ENCODE results near the gene CBY1.
A peak's percentile ranks its signal among the peaks of the same experiment; 100 is the strongest.
"Not testable (repeated sequence)": the region's sequence is repeated elsewhere in the genome, so short reads cannot be mapped to it uniquely, and the experiment has no call there.

Gene CBY1

GRCh38 chr22:38656256-38657044, at the start of gene CBY1, which contains the start of gene FAM227A:
CBY1 (plus strand) TSS chr22:38656638; CDS start chr22:38668055, 11,417 bp downstream.
FAM227A (minus strand) TSS chr22:38656392; CDS start chr22:38650168, 6,224 bp downstream.
- DNase-seq (ENCODE audit: low read depth in 2 of 3, low spot score in 2 of 3): peak; percentile 76 to 92 (median 79)

GRCh38 chr22:38607680-38608079, 48.8 kb upstream of the CBY1 start:
- DNase-seq (ENCODE audit: low read depth in 2 of 3, low spot score in 2 of 3): no peak

- DNase-seq (ENCODE audit: low read depth in 2 of 3, low spot score in 2 of 3): no peak
These were observed 47.3 kb upstream of the CBY1 start for GRCh38 chr22:38608992-38609750.

- DNase-seq (ENCODE audit: low read depth in 2 of 3, low spot score in 2 of 3): no peak
These were observed 46.2 kb upstream of the CBY1 start for GRCh38 chr22:38610234-38610633.

GRCh38 chr22:38611559-38611958, 44.9 kb upstream of the CBY1 start:
- no peak for DNase-seq (ENCODE audit: low read depth in 2 of 3, low spot score in 2 of 3)

GRCh38 chr22:38612217-38613006, 44.0 kb upstream of the CBY1 start:
- no peak for DNase-seq (ENCODE audit: low read depth in 2 of 3, low spot score in 2 of 3)

GRCh38 chr22:38613588-38613987, 42.9 kb upstream of the CBY1 start:
- DNase-seq (ENCODE audit: low read depth in 2 of 3, low spot score in 2 of 3): no peak

- no peak for DNase-seq (ENCODE audit: low read depth in 2 of 3, low spot score in 2 of 3)
These were observed 41.9 kb upstream of the CBY1 start for GRCh38 chr22:38614332-38615063.

- DNase-seq (ENCODE audit: low read depth in 2 of 3, low spot score in 2 of 3): not testable (repeated sequence)
These were observed 41.4 kb upstream of the CBY1 start for GRCh38 chr22:38615064-38615405.

- no peak for DNase-seq (ENCODE audit: low read depth in 2 of 3, low spot score in 2 of 3)
These were observed 38.2 kb upstream of the CBY1 start for GRCh38 chr22:38618258-38618657.

GRCh38 chr22:38618682-38619081, 37.8 kb upstream of the CBY1 start:
- DNase-seq (ENCODE audit: low read depth in 2 of 3, low spot score in 2 of 3): no peak

- no peak for DNase-seq (ENCODE audit: low read depth in 2 of 3, low spot score in 2 of 3)
These were observed 33.1 kb upstream of the CBY1 start for GRCh38 chr22:38623351-38623750.

- no peak for DNase-seq (ENCODE audit: low read depth in 2 of 3, low spot score in 2 of 3)
These were observed 28.0 kb upstream of the CBY1 start for GRCh38 chr22:38628444-38628843.

- DNase-seq (ENCODE audit: low read depth in 2 of 3, low spot score in 2 of 3): no peak
These were observed 27.3 kb upstream of the CBY1 start for GRCh38 chr22:38629108-38629507.

- DNase-seq (ENCODE audit: low read depth in 2 of 3, low spot score in 2 of 3): no peak
These were observed 24.7 kb upstream of the CBY1 start for GRCh38 chr22:38631724-38632123.

- DNase-seq (ENCODE audit: low read depth in 2 of 3, low spot score in 2 of 3): no peak
These were observed 23.9 kb upstream of the CBY1 start for GRCh38 chr22:38632528-38632927.

GRCh38 chr22:38638216-38638615, 18.2 kb upstream of the CBY1 start:
- no peak for DNase-seq (ENCODE audit: low read depth in 2 of 3, low spot score in 2 of 3)

GRCh38 chr22:38638728-38639127, 17.7 kb upstream of the CBY1 start:
- DNase-seq (ENCODE audit: low read depth in 2 of 3, low spot score in 2 of 3): no peak

GRCh38 chr22:38641476-38642040, 14.9 kb upstream of the CBY1 start:
- no peak for DNase-seq (ENCODE audit: low read depth in 2 of 3, low spot score in 2 of 3)

- not testable (repeated sequence) for DNase-seq (ENCODE audit: low read depth in 2 of 3, low spot score in 2 of 3)
These were observed 12.2 kb upstream of the CBY1 start for GRCh38 chr22:38644245-38644644.

GRCh38 chr22:38645430-38645829, 11.0 kb upstream of the CBY1 start:
- DNase-seq (ENCODE audit: low read depth in 2 of 3, low spot score in 2 of 3): no peak
